Stimulated activated CD4-positive, alpha-beta T cell treated with anti-CD3 and anti-CD28 coated beads, Interleukin-12 subunit alpha, Interleukin-12 subunit beta, amount 100 ng/mL, for 4 hours (primary cell): ENCODE results near the gene ZNF319.
"Not testable (repeated sequence)": the region's sequence is repeated elsewhere in the genome, so short reads cannot be mapped to it uniquely, and the experiment has no call there.

Experiments used
- DNase-seq: peaks from one replicate; pipeline ENCODE4 v3.0.0-alpha.2; 2020

Gene ZNF319

DNA sequence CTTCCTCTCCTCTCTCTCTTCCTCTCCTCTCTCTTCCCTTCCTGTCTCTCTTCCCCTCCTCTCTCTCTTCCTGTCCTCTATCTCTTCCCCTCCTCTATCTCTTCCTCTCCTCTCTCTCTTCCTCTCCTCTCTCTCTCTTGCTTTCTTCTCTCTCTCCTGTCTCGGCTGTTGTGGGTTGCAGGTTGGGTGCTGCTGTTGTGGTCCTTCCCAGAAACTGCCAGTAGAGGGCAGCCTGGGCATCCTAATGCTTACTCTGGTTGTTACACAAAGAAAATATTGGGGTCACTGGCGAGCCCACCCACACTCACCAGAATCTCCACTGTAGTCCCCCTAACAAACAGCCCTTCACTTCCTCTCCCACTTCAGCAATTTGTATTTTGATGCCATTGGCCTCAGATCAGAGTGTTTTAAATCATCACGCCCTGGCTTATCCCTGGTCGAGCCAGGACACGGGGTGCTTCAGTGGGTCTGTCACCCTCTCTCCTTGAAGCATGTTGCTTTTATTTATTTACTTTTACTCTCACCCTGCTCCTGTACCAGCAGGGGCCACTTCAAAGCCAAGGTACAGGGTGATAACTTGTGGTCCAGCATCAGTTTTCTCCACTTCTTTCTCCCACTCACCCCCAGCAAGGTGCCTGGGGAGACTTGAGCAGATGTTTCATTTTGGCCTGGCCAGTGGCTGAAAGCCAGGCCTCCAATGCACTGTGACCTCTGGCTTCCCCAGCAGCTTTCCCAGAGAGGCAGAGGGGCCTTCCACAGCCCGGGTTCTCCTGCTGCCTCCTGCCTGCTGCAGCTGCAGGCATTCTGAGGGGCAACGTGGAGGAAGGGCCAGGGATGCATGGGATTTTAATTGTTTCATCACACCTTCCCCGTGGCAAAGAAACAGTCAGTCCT, 20.4 kb upstream of the ZNF319 start:
- DNase-seq, result peak; percentile 50

DNA sequence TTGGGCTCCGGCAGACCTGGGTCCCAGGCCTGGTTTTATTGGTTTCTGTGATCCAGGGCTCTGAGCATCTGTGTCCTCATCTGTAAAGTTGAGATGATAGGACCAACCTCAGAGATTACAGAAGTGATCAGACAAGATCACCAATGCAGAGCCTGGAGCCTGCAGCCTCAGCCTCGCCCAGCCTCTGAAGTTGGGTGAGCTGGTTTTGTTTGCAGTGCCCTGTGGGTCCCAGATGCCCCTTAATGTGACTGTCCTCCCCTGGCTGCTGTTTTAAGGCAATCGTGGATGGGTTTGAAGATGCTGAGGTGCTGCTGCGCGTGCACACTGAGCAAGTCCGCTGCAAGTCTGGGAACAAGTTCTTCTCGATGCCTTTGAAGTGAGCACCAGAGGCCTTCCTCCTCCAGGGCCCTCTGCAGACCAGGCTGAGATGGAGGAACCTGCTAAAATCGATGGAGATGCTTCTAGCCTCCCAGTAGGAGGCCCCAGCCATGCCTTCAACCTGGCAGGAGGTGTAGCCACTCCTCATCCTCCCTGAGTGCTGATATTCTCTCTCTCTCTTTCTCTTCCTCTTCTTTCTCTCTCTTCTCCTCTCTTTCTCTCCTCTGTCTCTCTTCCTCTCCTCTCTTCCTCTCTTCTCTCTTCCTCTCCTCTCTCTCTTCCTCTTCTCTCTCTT, 19.5 kb upstream of the ZNF319 start:
- DNase-seq, result no peak

DNA sequence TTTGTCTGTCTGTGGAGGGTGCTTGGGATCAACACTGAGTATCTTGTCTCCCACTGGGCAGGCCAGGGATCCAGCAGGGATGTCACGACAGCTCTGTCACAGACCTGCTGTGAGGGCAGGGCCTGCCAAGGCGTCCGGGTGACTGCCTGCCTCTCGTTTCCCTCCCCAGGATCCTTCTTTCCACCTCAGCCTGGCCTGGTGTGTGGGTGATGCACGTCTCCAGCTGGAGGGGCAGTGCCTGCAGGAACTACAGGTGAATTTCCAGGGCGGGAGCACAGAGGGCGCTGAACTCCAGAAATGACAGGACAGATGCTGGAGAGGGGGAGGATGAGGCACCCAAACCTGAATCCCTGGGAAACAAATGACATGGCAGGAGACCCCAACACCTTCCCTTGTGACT, 18.3 kb upstream of the ZNF319 start:
- no peak for DNase-seq

DNA sequence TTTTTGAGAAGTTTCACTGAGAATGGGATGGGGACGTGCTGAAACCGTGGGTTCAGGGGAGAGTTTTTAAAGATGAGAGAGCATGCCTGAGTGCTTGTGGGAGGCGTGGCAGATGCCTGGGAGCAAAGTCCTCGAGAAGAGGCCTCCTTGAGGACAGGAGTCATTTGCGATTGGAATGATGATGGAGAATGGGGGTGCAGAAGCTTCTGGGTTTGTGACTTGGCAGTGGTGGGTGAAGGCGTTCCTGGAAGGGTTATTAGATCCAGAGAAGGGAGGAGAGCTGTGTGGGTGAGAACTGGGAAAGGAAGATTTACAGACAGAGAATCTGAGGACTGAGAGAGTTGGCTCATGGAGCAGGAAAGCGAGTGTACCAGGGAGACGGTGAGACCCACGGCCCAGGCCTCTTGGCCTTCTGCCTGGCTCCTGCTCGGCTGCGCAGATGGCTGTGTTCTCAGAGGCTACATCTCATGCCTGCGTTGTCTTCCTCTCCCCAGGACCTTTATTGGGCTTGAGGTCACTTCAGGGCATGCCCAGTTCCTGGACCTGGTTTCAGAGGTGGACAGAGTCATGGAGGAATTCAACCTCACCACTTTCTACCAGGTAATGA, 16.5 kb upstream of the ZNF319 start:
- no peak for DNase-seq

DNA sequence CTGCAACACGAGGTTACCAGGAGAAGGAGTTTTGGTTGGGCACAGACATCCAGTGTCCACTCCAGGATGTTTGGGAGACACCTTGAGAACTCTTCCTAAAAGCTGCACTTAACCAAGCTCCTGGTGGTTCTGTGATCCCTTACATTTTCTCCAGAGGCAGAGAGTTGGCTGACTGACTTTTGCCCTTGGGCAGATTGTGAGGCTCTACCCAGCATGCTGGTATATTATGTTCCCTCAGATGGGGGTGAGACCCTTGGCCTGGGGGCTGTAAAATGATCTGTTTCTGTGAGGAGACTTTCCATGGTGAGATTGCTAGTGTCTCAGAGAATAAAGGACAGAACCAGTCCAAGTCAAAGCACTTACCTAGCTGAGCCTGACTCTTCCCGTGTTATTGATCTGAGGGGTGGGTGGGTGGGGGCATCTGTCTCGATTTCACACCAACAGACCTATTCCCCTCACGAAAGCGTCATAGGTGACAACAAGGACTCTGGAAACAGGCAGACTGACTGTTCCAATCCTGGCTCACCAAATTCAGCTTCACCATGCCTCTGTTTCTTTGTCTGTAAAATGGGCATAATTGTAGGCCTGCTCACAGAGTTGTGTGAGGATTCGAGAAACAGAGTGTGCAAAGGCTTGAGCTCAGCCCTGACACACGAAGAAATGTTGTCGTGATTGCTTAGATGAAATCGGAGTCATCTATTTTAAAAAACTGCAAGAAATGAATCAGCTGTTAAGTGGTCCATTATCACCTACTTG, 12.9 kb upstream of the ZNF319 start:
- DNase-seq, result no peak

DNA sequence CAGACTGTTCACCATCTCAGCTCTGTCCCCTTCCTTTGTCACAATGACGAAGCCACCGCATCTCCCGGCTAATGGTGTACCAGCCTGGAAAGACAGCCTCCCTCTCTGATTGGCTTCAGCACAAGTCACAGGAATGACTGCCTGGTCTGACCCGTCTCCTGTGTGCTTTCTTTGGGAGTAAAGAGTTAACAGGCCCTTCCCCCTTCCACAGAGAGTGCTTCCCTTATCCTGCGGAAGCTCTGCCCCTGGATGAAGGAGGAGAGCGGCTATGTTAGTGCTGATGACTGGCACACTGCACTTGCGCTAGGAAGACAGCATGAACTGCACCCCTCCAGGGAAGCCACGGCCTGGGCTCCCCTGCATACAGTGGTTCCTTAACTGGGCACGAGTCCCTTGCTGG, 12.0 kb upstream of the ZNF319 start:
- no peak for DNase-seq

DNA sequence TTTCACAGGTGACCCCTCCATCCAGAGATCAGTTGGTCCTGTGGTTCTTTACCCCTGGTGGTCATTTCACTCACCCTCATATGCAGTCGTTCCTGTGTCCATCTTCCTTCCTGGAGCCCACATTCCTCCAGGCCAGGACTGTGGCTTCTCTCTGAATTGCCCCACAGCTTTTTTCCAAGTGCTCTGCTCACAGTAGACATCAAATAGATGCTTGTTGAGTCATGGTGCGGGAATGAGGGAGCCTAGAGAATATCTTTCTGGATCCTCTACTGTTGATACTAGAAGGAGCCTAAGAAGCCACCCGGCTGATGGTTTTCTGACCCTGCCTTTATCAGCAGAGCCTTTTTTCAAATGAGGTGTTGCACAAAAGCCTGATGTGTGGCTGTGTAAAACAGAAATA, 11.2 kb upstream of the ZNF319 start:
- no peak for DNase-seq

DNA sequence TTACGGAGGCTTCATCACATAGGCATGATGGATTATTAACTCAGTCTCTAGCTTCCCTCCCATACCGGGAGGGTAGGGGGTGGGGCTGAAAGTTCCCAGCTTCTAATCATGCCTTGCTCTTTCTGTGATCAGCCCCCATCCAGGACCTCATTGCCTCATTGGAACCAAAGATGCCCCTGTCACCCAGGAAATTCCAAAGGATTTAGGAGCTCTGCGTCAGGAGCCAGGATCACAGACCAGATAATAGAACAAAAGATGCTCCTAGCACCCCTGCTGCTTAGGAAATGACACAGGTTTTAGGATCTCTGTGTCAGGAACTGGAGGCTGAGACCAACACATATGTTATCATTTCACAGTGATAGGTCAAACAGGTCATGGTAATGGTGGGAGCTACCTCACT, 10.4 kb upstream of the ZNF319 start:
- no peak for DNase-seq

DNA sequence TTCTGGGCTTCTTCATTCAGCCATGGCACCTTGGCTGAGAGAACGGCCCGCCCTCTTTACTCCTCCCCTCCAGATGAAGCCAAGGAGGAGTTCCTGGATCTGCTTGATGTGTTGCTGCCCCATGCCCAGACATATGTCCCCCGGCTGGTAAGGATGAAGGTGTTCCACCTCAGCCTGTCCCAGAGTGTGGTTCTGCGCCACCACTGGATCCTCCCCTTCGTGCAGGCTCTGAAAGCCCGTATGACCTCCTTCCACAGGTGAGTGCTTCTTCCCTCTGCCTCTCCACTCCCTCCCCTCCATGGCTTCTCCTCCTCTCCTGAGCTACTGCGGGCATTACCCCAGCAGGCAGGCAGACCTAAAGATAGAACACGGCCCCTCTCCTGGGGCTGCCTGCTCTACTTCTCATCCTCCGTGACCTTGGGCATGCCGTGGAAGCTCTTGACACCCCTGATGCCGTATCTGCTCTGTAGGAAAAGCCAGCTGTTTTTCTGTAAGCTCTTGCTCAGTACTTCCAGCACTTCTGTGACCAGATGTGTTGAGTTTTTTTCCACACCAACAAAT, 9.5 kb upstream of the ZNF319 start:
- no peak for DNase-seq

DNA sequence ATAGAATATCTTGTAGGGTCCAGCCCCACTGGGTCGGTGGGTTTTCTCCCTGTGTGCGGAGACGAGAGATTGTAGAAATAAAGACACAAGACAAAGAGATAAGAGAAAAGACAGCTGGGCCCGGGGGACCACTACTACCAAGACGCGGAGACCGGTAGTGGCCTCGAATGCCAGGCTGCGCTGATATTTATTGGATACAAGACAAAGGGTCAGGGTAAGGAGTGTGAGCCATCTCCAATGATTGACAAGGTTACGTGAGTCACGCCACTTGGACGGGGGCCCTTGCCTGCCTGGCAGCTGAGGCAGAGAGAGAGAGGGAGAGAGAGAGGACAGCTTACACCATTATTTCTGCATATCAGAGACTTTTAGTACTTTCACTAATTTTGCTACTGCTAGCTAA, 4.3 kb upstream of the ZNF319 start:
- not testable (repeated sequence) for DNase-seq

DNA sequence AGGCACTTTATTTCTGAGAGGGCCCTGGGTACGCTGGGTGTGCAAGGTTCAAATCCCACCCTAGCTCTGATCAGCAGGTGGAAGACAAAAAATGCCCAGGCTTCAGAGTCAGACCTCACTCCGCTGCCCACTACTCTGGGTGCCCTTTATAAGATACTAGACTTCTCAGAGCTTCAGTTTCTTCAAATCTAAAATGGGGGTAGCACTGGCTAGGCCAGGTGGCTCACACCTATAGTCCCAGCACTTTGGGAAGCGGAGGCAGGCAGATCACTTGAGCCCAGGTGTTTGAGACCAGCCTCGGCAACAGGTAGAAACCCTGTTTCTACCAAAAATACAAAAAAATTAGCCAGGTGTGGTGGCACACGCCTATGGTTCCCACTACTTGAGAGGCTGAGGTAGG, 2.5 kb upstream of the ZNF319 start:
- DNase-seq, result no peak

DNA sequence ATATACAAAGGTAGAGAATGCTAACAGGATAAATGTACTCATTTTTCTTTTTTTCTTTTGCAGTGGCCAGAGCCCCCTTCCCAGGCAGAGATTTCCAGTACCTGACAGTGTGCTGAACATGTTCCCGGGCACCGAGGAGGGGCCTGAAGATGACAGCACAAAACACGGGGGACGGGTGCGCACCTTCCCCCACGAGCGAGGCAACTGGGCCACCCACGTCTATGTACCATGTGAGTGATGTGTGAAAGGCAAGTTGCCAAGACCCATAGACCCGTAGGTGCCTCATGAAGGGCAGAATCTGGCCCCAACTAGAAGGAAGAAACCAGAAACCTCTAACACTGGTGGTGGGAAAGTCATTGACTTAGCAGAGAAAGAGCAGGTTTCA, 1.9 kb upstream of the ZNF319 start:
- DNase-seq, result no peak

DNA sequence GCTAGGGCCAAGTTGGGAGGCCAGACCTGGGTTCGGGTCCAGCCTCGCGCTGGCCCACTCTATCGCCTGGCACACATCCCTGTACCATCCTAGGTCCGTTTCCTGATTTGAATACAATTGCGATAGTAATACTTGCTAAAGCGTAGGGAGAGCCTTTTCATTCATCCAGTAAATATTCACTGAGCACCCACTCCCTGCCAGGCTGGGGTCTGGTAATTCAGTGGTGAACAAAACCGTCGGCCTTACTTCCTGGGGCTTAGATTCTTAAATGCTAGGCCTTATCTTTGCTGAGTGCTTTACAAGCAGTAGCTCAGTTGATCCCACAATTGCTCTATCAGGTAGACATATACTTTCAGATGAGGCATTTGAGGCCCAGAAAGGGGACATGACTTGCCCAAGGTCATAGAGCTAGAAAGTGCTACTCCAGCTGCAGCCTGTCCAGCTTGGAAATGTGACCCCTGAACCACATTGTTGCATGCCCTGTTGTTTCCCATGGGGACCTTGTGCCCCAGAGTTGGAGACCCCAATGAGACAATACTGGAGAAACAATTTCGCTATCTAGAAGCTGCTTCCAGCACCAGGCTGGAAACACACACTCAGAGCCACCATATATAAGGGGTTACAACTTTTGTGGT, 1.4 kb upstream of the ZNF319 start:
- no peak for DNase-seq

DNA sequence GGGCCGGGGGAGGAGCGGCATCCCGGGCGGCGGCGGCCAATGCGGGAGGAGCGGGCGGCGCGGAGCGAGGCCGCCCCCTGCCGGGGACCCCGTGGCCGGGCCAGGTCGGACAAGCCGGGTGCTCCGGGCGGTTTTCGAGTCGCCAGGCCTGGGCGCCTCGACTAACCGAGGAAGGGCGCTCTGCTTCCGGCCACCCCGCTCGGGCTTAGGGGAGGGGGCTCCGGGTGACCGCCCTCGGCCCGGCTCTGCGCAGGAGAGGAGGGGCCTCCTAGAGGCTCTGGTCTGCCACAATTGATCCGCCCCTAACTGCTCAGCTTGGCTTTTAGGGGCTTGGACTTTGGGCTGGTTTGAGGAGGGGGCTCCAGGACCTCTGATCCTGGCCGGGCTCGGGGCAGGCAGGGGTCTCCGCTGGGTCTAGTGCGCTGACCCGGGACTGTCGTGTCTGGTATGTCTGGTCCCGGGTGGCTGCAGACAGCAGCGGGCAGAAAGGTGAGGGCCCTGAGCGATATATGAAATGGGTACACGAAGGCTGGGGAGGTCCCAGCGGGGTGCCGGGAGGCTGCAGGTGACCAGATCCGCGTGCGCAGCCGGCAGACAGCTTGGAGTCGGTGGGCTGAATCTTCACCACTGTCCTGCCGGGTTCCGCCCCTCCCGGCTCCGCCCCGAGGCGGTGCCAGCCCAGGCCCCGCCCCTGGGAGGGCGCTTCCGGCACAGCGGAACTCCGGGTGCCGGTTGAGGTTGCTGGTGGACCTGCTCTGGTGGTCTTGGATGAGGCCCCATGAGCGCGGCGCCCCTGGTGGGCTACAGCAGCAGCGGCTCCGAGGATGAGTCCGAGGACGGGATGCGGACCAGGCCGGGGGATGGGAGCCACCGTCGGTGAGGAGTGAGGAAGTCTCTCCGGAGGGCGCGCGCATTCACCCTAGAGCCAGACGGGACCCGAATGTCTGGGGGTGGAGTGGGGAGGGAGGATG, 519 bp upstream of the ZNF319 start, which contains the start of gene USB1:
Gene USB1, plus strand, starts transcription at position 702 of the 971 bp plus-strand sequence. Its CDS starts 77 bp downstream, at position 779.
- peak; percentile 81 for DNase-seq

DNA sequence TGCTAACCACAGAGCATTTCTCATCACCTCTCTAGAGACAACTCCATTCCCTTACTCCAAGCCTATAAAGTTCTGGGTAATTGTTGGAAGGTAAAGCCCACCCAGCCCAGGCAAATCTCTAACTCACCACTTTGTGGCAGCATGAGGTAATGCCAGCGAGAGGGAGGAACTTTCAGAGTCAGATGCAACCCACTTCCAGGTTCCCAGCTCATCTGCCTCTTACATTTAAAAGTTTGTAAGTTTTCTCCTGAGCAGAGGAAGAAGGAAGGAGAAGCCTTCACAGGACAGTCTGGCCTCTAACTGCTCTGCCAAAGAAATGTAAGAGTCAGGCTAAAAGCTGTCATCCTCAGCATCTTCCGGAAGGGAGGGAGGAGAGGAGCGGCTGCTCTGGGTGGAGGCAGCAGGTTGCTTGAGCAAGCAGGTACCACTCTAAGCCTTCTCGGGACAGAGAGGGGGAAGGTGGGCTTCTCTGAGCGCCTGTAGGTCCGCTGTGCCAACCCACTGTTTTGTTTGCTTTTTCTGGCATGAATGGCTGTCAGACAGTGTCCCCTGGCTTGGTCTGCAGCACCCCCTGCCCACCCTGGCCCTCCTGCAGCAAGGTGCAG, 1.0 kb downstream of the ZNF319 start:
- peak; percentile 9 for DNase-seq

DNA sequence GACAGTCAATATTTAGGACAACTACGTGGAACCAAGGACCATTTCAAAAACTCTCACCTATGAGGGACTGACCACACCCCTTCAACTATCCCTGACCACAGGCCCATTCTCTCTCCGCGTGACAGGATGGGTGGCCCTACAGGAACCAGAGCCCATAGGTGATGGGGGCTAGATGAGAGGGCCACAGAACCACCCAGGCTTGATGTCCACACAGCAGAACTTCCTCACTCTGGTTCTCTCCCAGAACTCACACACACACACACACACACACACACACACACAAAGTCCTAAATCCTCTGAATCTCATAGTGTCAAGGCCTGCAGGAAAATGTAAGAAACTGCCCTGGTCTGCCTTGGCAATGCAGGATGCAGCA, 1.5 kb downstream of the ZNF319 start:
- no peak for DNase-seq

DNA sequence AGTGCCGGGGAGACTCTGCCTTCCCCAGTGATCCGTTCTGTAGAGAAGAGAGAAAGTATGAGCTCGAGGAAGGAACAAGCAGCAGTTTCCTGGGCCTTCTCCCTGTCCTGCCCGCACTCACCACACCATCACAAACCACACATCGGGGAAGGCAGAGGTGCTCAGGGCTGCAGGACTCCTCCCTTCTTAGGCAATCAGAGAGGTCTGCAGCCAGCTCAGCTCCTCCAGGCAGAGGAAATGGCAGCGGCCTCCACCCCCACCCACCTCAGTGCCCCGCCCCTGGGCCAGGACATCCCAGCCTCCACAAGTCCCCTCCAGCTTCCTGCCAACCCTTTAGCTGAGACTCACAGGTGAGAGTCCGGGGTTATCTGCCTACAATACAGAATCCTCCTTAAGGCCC, 2.0 kb downstream of the ZNF319 start:
- peak; percentile 37 for DNase-seq

DNA sequence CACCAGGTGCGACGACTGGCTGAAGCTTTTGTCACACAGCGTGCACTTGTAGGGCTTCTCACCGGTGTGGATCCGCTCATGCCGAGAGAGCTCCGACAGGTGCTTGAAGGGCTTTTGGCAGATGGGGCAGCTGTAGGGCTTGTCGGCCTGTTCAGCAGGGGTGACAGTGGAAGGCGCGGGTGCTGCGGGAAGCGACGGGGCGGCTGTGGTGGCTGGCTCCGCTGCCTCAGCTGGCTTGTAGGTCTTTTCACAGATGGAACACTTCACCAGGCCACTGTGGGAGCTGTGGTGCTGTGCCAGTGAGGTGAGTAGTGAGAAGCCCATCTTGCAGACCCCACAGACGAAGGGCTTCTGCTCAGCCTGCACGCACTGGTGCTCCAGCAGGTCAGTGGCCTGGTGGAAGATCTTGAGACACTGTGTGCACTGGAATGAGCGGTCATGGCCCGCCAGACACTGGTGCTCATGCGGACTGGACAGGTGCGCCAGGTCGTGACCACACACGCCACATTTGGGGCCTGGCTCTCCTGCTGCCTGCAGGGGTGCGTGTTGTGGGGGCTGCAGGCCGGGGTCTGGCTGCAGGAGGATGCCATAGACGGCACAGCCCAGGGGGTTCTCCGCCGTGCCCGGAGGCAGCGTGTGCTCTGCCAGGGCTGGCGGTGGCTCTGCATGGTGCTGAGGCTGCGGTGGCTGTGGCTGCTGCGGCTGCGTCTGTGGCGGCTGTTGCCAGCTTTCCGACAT, 2.8 kb downstream of the ZNF319 start:
- DNase-seq, result no peak

DNA sequence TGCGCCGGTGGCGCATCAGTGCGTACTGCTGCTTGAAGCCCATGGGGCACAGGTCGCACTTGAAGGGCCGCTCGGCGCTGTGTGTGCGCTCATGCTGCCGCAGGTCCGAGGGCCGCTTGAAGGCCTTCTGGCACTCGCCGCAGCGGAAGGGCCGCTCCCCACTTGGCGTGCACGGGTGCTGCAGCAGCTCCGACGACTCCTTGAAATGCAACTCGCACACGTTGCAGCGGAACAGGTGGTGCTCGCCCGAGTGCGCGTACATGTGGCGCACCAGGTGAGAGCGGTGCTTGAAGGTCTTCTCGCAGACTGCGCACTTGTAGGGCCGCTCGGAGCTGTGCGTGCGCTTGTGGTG, 3.3 kb downstream of the ZNF319 start:
- DNase-seq, result no peak
